ENCODE data around the gene KCNMB4. TPM values are rescaled to one million over a fixed set of nuclear protein-coding genes. Genes with fewer than 3 reads are reported as not detected.

KCNMB4 gene, protein sequence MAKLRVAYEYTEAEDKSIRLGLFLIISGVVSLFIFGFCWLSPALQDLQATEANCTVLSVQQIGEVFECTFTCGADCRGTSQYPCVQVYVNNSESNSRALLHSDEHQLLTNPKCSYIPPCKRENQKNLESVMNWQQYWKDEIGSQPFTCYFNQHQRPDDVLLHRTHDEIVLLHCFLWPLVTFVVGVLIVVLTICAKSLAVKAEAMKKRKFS
- 3.4 TPM for total RNA-seq

- H3K36me3 ChIP-seq, result no peaks in the 10 kb centered on the region
- H3K9me3 ChIP-seq, result no peaks in the 10 kb centered on the region
- intact Hi-C loops (cut with DNase I), result loop anchor here (5.0 to 10.0 kb wide), 2 partner anchors 124 to 321 kb away; partner anchors contain the start of gene CNOT2
- H3K27me3 ChIP-seq, result no peaks in the 10 kb centered on the region
- DNase-seq (ENCODE audit: low spot score in 2 of 2), result peak in 1 of 2 donors; percentile 75
- peaks cover 3 to 6% of the 10 kb centered on the region in 2 donors for H3K4me1 ChIP-seq
- H3K27ac ChIP-seq, result peak within 1 kb of the TSS; percentile 27 to 33
- peak within 1 kb of the TSS; percentile 76 to 91 for H3K4me3 ChIP-seq
- no peak for TF ChIP-seq CTCF (IDR thresholded peaks at IDR 0.05)
Measured at GRCh38 chr12:70365648-70366518, at the start of gene KCNMB4. TSS of gene KCNMB4 (plus strand) at chr12:70366290. CDS start at chr12:70366735, 445 bp downstream.

DNA sequence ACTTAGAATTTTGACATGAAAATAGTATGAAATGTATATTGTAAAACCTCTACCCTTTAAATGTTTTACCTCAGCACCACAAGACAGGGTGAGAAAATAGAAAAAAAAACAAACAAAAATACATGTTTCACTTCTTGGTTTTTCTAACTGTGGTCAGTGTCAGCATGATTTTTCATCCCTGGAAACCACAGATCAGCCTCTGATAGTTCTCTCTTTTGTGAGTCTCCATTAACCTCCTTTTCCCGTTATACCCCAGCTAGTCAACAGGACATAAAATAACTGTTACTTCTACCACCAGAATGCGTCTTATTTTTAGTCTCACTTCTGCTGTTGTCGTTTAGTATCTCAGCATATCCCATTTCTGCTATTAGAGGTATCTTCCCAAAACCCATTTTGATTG lies 48.3 kb upstream of the KCNMB4 start:
- Histone ChIP-seq H3K27ac (no peak overlapping the region), H3K4me1 (no peaks in the 10 kb centered on the region), H3K4me3 (no peak overlapping the region), H3K27me3 (no peaks in the 10 kb centered on the region), H3K9me3 (no peaks in the 10 kb centered on the region), H3K36me3 (no peaks in the 10 kb centered on the region)
- no peak for DNase-seq (ENCODE audit: low spot score in 2 of 2)
- TF ChIP-seq CTCF (IDR thresholded peaks at IDR 0.05), result no peak
- intact Hi-C loops (cut with DNase I), result no loop called here

DNA sequence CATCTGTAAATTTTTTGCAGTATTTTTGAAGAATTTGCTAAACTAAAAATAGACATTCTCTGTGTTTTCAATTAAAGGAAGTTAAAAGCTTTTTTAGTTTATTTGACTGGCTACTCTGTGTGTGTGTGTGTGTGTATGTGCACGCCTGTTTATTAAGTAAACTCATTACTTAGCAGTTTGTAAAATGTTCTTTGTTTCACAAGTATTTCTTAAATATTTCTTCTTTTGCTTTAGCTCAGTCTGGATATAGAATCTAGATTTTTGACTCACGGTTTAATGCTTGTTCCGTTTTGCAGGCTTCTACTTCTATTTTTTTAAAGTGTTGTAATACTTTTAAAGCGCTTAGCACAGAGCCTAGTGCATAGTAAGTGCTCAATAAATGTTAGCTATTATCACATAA lies 46.5 kb upstream of the KCNMB4 start:
- no peak for TF ChIP-seq CTCF (IDR thresholded peaks at IDR 0.05)
- DNase-seq (ENCODE audit: low spot score in 2 of 2), result no peak
- Histone ChIP-seq H3K9me3 (no peaks in the 10 kb centered on the region), H3K27ac (no peak overlapping the region), H3K4me1 (no peaks in the 10 kb centered on the region), H3K36me3 (no peaks in the 10 kb centered on the region), H3K27me3 (no peaks in the 10 kb centered on the region), H3K4me3 (no peak overlapping the region)
- intact Hi-C loops (cut with DNase I), result no loop called here

DNA sequence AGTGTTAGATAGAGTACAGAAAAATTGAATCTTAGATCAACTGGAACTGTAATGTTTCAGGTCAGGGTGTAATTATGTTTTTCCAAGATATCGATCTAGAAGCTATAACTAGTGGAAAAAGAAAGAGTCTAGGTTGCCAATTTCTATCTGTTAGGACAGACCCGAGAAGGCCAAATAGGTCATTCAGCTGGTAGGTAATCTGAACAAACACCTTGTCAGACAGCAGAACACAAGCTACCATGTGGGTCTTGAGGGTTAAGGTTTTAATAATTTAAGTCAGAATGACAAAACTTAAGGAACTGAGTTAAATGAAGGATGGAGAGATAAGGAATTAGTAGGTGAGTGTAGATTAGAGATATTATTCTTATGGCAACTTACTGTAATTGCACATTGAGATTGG lies 44.9 kb upstream of the KCNMB4 start:
- intact Hi-C loops (cut with DNase I), result no loop called here
- Histone ChIP-seq H3K4me1 (no peaks in the 10 kb centered on the region), H3K9me3 (no peaks in the 10 kb centered on the region), H3K27ac (no peak overlapping the region), H3K4me3 (no peak overlapping the region), H3K27me3 (no peaks in the 10 kb centered on the region), H3K36me3 (no peaks in the 10 kb centered on the region)
- no peak for TF ChIP-seq CTCF (IDR thresholded peaks at IDR 0.05)
- no peak for DNase-seq (ENCODE audit: low spot score in 2 of 2)

DNA sequence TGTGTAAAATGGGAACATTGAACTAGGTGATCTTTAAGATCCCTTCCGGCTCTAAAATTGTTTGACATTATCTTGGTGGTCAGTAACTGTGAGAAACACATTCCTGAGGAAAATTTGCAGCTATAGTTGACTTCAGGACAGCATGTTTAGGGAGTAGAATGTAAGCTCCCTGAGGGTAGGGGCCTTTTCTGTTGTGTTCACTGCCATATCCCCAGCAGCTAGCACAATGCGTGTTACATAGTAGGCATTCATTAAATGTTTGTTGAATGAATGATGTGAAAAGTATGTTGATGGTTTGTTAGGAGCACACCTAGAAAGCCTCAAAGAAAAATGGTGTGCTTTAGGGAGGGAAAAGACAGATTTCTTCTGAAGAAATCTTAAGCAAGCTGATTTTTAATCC lies 38.5 kb upstream of the KCNMB4 start:
- no peak overlapping the region for H3K27ac ChIP-seq
- no peaks in the 10 kb centered on the region for H3K36me3 ChIP-seq
- no peaks in the 10 kb centered on the region for H3K4me1 ChIP-seq
- no peak overlapping the region for H3K4me3 ChIP-seq
- intact Hi-C loops (cut with DNase I), result no loop called here
- no peak for TF ChIP-seq CTCF (IDR thresholded peaks at IDR 0.05)
- H3K9me3 ChIP-seq, result no peaks in the 10 kb centered on the region
- no peaks in the 10 kb centered on the region for H3K27me3 ChIP-seq
- no peak for DNase-seq (ENCODE audit: low spot score in 2 of 2)
